OCI-LY1 (cell line): ENCODE data around the gene KIF17.

Experiments used
- EZH2 ChIP-seq: fragments of 200-600 bp; sonication (generic), shearing (Covaris generic); IDR thresholded peaks from 2 replicates; pipeline ENCODE4 v1.8.0; 2017; ENCODE audit warnings: borderline replicate concordance, mixed run types, mild to moderate bottlenecking, antibody characterized with exemption, low read length, moderate library complexity, mixed read lengths
- TF ChIP-seq, protein P1 (sequence below): fragments of 200-600 bp; sonication (generic), shearing (Covaris generic); IDR thresholded peaks from 2 replicates; pipeline ENCODE4 v1.5.1; 2017; ENCODE audit warnings: mild to moderate bottlenecking, antibody characterized with exemption, low read length, moderate library complexity, mixed read lengths

DNA sequence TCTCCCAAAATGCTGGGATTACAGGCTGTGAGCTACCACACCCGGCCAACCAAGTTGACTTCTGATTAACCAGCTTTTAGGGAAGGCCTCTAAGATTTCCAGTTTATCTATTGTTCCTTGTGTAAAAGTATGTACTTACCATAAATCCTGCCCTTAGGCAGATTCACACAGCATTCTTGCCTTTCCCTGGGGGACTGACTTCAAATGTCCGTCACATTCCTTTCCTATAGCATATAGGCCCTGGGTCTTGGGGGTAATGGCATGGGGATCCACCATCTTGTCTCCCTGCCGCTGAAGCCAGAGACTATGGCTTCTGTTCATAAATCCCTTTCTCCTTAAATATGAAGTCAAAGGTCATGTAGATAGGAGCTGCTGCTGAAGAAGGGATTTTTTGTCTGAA, 85.4 kb downstream of the KIF17 start:
- no peak for TF ChIP-seq EZH2
- TF ChIP-seq, protein P1, sequence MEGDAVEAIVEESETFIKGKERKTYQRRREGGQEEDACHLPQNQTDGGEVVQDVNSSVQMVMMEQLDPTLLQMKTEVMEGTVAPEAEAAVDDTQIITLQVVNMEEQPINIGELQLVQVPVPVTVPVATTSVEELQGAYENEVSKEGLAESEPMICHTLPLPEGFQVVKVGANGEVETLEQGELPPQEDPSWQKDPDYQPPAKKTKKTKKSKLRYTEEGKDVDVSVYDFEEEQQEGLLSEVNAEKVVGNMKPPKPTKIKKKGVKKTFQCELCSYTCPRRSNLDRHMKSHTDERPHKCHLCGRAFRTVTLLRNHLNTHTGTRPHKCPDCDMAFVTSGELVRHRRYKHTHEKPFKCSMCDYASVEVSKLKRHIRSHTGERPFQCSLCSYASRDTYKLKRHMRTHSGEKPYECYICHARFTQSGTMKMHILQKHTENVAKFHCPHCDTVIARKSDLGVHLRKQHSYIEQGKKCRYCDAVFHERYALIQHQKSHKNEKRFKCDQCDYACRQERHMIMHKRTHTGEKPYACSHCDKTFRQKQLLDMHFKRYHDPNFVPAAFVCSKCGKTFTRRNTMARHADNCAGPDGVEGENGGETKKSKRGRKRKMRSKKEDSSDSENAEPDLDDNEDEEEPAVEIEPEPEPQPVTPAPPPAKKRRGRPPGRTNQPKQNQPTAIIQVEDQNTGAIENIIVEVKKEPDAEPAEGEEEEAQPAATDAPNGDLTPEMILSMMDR, result no peak
